Right atrium auricular region (tissue), 2 donors: Measurements from ENCODE around the gene SLC15A4. TPM values are rescaled to one million over a fixed set of nuclear protein-coding genes. Genes with fewer than 3 reads are reported as not detected.

Source experiments
- DNase-seq: peaks from one replicate; pipeline ENCODE4 v3.0.0-alpha.2; 2019; ENCODE audit warnings: low spot score
- H3K27ac ChIP-seq, 2 donors: fragments of 200-600 bp; sonication (generic); 1 replicate in 1 of 2; 2 replicates in 1 of 2; pipeline ENCODE4 v1.5.1; 2016 to 2019
- H3K27me3 ChIP-seq, 2 donors: fragments of 200-600 bp; sonication (generic); one replicate each; pipeline versions ENCODE4 v1.5.1 to v1.6.0; 2017 to 2019
- H3K36me3 ChIP-seq: fragments of 200-600 bp; sonication (generic); one replicate; pipeline ENCODE4 v1.5.1; 2016
- H3K4me1 ChIP-seq, 2 donors: fragments of 200-600 bp; sonication (generic); one replicate each; pipeline versions ENCODE4 v1.5.1 to v1.6.0; 2017 to 2019
- H3K4me3 ChIP-seq, 2 donors: fragments of 200-600 bp; sonication (generic); 1 replicate in 1 of 2; 2 replicates in 1 of 2; pipeline ENCODE4 v1.5.1; 2017 to 2019; ENCODE audit warnings: mild to moderate bottlenecking in 1 of 2, moderate library complexity in 1 of 2
- H3K9me3 ChIP-seq, 2 donors: fragments of 200-600 bp; sonication (generic); one replicate each; pipeline ENCODE4 v1.5.1; 2019
- total RNA-seq, 2 donors: library from RNA; depleted of rRNA; stranded (reverse); fragments of >200 nt; gene quantifications; one replicate each; pipeline ENCODE4 v1.1.0, GENCODE V29; 2016
- TF ChIP-seq, protein P1 (sequence below), 2 donors: fragments of 200-600 bp; sonication (generic); IDR thresholded peaks; one replicate each; pipeline ENCODE4 v1.5.1; 2019; ENCODE audit warnings: antibody characterized with exemption in 2 of 2

SLC15A4 gene
- total RNA-seq, 2 donors from 2014 or later: 24.1 to 24.3 TPM

DNA sequence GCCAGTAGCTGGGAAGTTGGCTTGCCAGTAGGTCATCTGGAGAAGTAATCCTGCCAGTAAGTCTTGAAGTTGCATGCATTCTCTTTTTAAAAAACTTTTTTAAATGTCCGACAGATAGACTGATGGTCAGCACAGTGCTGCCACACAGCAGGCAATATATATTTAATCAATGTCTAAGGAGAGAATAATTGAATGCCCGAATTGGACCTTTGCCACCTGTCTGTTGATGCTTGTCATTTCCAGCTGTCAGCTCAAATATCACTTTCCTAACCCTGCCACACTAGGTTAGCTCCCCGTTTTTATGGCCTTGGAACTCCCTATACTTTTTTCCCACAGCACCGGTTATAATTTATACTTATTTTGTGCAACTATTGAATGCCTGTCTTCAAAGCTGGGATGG lies 2.1 kb upstream of the SLC15A4 start:
- no peaks in the 10 kb centered on the region for H3K27me3 ChIP-seq
- peaks cover 0 to 30% of the 10 kb centered on the region in 2 donors for H3K4me1 ChIP-seq
- peaks cover 0 to 7% of the 10 kb centered on the region in 2 donors for H3K9me3 ChIP-seq

DNA sequence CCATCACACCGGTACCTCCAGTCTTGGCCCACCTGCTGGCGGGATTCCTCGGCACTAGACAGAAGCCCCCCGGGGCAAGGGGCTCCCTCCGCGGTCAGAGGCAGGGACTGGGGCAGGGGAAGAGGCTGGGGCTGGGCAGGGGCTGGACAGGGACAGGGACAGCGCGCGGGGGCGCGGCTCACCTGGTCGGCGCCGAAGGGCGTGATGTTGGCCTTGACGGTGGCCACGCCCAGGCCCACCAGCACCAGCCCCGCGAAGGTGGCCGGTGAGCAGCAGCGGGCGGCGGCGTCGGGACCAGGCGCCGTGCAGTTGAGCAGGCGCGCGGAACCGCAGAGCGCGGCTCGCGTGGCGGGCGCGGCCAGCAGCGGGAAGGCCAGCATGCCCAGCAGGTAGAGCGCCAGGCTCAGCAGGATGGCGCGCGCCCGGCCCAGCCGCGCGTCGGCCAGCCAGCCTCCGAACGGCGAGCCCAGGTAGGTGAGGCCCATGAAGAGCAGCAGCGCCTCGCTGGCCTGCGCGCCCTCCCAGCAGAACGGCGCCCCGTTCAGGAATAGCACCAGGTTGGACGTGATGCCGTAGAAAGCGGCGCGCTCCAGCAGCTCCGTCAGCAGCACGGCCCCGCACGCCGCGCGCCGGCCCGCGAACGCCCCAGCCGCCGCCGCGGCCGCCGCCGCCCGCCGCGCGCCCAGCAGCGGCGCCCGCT lies 392 bp downstream of the SLC15A4 start:
- Histone ChIP-seq H3K27me3 (no peaks in the 10 kb centered on the region), H3K27ac (peak overlapping the region; percentile 90 to 92), H3K4me1 (peaks cover 0 to 46% of the 10 kb centered on the region in 2 donors), H3K9me3 (peaks cover 0 to 7% of the 10 kb centered on the region in 2 donors), H3K4me3 (peak overlapping the region; percentile 96 to 98), H3K36me3 (no peaks in the 10 kb centered on the region)
- TF ChIP-seq, protein P1, sequence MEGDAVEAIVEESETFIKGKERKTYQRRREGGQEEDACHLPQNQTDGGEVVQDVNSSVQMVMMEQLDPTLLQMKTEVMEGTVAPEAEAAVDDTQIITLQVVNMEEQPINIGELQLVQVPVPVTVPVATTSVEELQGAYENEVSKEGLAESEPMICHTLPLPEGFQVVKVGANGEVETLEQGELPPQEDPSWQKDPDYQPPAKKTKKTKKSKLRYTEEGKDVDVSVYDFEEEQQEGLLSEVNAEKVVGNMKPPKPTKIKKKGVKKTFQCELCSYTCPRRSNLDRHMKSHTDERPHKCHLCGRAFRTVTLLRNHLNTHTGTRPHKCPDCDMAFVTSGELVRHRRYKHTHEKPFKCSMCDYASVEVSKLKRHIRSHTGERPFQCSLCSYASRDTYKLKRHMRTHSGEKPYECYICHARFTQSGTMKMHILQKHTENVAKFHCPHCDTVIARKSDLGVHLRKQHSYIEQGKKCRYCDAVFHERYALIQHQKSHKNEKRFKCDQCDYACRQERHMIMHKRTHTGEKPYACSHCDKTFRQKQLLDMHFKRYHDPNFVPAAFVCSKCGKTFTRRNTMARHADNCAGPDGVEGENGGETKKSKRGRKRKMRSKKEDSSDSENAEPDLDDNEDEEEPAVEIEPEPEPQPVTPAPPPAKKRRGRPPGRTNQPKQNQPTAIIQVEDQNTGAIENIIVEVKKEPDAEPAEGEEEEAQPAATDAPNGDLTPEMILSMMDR (IDR thresholded peaks at IDR 0.05): no peak
- no peak for DNase-seq

More for the DNA sequence above, 2.1 kb upstream of the SLC15A4 start:
- Histone ChIP-seq H3K36me3 (no peaks in the 10 kb centered on the region), H3K4me3 (no peak overlapping the region), H3K27ac (no peak overlapping the region)
- TF ChIP-seq, protein P1 (IDR thresholded peaks at IDR 0.05): no peak
- DNase-seq: no peak

DNA sequence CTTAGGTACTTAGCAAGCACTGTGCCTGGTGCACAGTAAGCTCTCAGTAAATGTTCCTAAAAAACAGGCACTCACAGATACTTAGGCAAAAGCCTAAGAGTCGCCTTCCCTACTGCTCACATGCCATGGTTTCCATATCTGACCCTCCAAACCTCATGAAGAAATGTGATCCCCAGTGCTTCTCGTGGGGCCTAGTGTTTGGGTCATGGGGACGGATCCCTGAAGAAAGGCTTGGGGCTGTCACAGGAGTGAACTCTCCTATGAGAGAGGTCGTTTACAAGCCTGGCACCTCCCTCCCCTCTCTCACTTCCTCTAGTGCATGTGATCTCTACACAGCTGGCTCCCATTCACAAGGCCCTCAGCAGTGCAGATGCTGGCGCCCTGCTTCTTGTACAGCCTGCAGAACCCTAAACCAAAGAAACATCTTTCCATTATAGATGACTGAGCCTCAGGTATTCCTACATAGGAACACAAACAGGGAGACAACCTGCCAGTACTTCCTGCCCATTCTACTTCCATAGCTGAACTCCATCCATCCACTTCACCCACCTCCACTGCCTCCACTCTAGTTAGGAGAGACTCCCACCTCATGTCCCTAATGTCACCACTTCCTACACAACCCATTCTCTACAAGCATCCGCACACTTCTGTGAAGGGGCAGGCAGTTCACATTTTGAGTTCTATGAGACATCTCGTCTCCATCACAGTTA lies 2.9 kb downstream of the SLC15A4 start:
- TF ChIP-seq, protein P1 (IDR thresholded peaks at IDR 0.05): no peak

DNA sequence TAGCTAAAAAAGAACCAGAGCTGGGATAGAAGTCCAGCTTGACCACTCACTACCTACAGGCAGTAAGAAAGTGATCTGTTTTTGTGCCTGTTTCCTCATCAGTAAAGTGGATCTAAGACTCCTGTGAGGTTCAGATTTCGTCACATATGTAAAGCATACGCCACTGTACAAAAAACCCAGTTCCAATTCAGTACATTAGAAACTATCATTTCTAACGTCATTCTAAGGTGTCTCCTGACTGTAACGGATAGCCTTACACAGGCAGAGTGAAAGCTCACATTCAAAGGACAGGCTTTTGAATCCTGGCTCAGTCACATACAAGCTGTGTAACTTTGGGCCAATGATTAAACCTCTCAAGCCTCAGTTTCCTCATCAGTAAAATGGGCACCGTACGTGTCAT lies 3.5 kb downstream of the SLC15A4 start:
- Histone ChIP-seq H3K9me3 (no peaks in the 10 kb centered on the region), H3K36me3 (no peaks in the 10 kb centered on the region), H3K4me3 (no peak overlapping the region), H3K27ac (peak overlapping the region; percentile 88 to 90), H3K4me1 (peaks cover 0 to 75% of the 10 kb centered on the region in 2 donors), H3K27me3 (no peaks in the 10 kb centered on the region)
- TF ChIP-seq, protein P1 (IDR thresholded peaks at IDR 0.05): no peak
- DNase-seq: no peak

More for the DNA sequence above, 2.9 kb downstream of the SLC15A4 start:
- no peak for DNase-seq
- H3K9me3 ChIP-seq: no peaks in the 10 kb centered on the region
- H3K27me3 ChIP-seq: no peaks in the 10 kb centered on the region
- no peaks in the 10 kb centered on the region for H3K36me3 ChIP-seq
- H3K4me1 ChIP-seq: peaks cover 0 to 71% of the 10 kb centered on the region in 2 donors
- H3K4me3 ChIP-seq: no peak overlapping the region
- H3K27ac ChIP-seq: peak overlapping the region; percentile 88 to 90

DNA sequence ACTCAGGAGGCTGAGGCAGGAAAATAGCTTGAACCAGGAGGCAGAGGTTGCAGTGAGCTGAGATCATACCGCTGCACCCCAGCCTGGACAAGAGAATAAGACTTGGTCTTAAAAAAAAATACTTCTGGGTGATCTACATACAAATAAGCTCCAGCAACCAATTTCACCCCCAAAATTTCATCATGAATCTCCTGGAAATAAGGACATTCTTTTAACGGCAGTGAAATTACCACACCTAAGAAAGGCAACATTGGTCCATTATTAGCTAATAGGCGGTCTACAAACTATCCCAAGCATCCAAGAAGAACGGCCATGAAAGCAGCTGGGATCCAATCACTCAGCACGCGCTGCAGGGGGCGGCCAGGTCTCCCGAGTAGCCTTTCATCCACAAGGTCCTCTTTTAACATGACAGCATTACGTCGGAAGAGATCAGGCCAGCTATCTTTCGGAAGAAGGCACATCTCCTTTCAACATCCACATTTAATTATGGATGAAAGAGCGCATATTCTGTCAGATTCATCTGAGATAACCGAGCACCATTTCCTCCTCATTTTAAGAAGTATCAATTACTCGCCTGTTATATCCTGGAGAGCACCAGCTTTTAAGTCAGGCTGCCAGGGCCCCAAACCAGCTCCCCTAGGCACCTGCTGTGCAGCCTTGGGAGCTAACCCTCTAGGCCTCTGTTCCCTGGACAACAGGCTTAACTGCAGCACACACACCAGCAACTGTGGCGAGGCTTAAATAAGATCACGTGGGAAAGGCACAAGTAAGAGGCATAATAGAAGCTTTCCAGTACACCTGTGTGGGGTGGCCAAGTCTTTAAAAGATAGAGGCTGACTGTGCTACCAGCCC lies 4.2 kb downstream of the SLC15A4 start:
- TF ChIP-seq, protein P1 (IDR thresholded peaks at IDR 0.05): no peak

More for the DNA sequence above, 4.2 kb downstream of the SLC15A4 start:
- Histone ChIP-seq H3K4me3 (no peak overlapping the region), H3K27me3 (no peaks in the 10 kb centered on the region), H3K36me3 (peaks cover 1% of the 10 kb centered on the region), H3K27ac (peak overlapping the region; percentile 88 to 90), H3K9me3 (no peaks in the 10 kb centered on the region), H3K4me1 (peaks cover 0 to 72% of the 10 kb centered on the region in 2 donors)
- DNase-seq: no peak
